ENCODE measurements around the gene LIMS4.
A peak's percentile ranks its signal among the peaks of the same experiment; 100 is the strongest.
"Not testable (repeated sequence)": the region's sequence is repeated elsewhere in the genome, so short reads cannot be mapped to it uniquely, and the experiment has no call there.

Gene LIMS4

GRCh38 chr2:110407142-110407541 is 65.5 kb downstream of the LIMS4 start:
- not testable (repeated sequence) for H3K9me3 ChIP-seq (ENCODE audit: insufficient read depth, low read length, severe bottlenecking); H3K27ac ChIP-seq (ENCODE audit: low read length); H3K4me1 ChIP-seq (ENCODE audit: insufficient read depth, low read length); H3K9ac ChIP-seq (ENCODE audit: low read depth, low read length); DNase-seq; H2AFZ ChIP-seq (ENCODE audit: low read depth, low read length); H3K36me3 ChIP-seq (ENCODE audit: insufficient read depth, low read length); H3K4me2 ChIP-seq (ENCODE audit: insufficient read depth, low read length); H3K27me3 ChIP-seq (ENCODE audit: insufficient read depth, low read length, poor library complexity); H4K20me1 ChIP-seq (ENCODE audit: insufficient read depth, low read length); H3K79me2 ChIP-seq (ENCODE audit: insufficient read depth, low read length); ATAC-seq (ENCODE audit: insufficient read depth, low read depth); H3K4me3 ChIP-seq (ENCODE audit: low read depth in 1 of 2, low read length in 2 of 2)

- not testable (repeated sequence) for H2AFZ ChIP-seq (ENCODE audit: low read depth, low read length); H3K27me3 ChIP-seq (ENCODE audit: insufficient read depth, low read length, poor library complexity); H4K20me1 ChIP-seq (ENCODE audit: insufficient read depth, low read length); H3K27ac ChIP-seq (ENCODE audit: low read length); H3K36me3 ChIP-seq (ENCODE audit: insufficient read depth, low read length); DNase-seq; H3K4me3 ChIP-seq (ENCODE audit: low read depth in 1 of 2, low read length in 2 of 2); H3K9me3 ChIP-seq (ENCODE audit: insufficient read depth, low read length, severe bottlenecking); H3K4me2 ChIP-seq (ENCODE audit: insufficient read depth, low read length); H3K79me2 ChIP-seq (ENCODE audit: insufficient read depth, low read length); H3K4me1 ChIP-seq (ENCODE audit: insufficient read depth, low read length); H3K9ac ChIP-seq (ENCODE audit: low read depth, low read length); ATAC-seq (ENCODE audit: insufficient read depth, low read depth)
These were observed 67.6 kb downstream of the LIMS4 start for GRCh38 chr2:110404988-110405387.

GRCh38 chr2:110404246-110404645 is 68.4 kb downstream of the LIMS4 start:
- not testable (repeated sequence) for H3K79me2 ChIP-seq (ENCODE audit: insufficient read depth, low read length); H3K4me2 ChIP-seq (ENCODE audit: insufficient read depth, low read length); H3K4me3 ChIP-seq (ENCODE audit: low read depth in 1 of 2, low read length in 2 of 2); H3K9me3 ChIP-seq (ENCODE audit: insufficient read depth, low read length, severe bottlenecking); H3K36me3 ChIP-seq (ENCODE audit: insufficient read depth, low read length); H3K27me3 ChIP-seq (ENCODE audit: insufficient read depth, low read length, poor library complexity); H3K9ac ChIP-seq (ENCODE audit: low read depth, low read length); H4K20me1 ChIP-seq (ENCODE audit: insufficient read depth, low read length); ATAC-seq (ENCODE audit: insufficient read depth, low read depth); H3K27ac ChIP-seq (ENCODE audit: low read length); DNase-seq; H2AFZ ChIP-seq (ENCODE audit: low read depth, low read length); H3K4me1 ChIP-seq (ENCODE audit: insufficient read depth, low read length)

- H3K36me3 ChIP-seq (ENCODE audit: insufficient read depth, low read length); H4K20me1 ChIP-seq (ENCODE audit: insufficient read depth, low read length); H3K9ac ChIP-seq (ENCODE audit: low read depth, low read length); H3K27me3 ChIP-seq (ENCODE audit: insufficient read depth, low read length, poor library complexity); H3K79me2 ChIP-seq (ENCODE audit: insufficient read depth, low read length); H3K4me1 ChIP-seq (ENCODE audit: insufficient read depth, low read length); H3K9me3 ChIP-seq (ENCODE audit: insufficient read depth, low read length, severe bottlenecking); H2AFZ ChIP-seq (ENCODE audit: low read depth, low read length); H3K4me3 ChIP-seq (ENCODE audit: low read depth in 1 of 2, low read length in 2 of 2); H3K4me2 ChIP-seq (ENCODE audit: insufficient read depth, low read length); DNase-seq; H3K27ac ChIP-seq (ENCODE audit: low read length): not testable (repeated sequence)
- ATAC-seq (ENCODE audit: insufficient read depth, low read depth) = peak; percentile 62; the same call in 2 of the 3 replicates
These were observed 71.5 kb downstream of the LIMS4 start for GRCh38 chr2:110401001-110401618.

- H3K9ac ChIP-seq (ENCODE audit: low read depth, low read length); H3K27me3 ChIP-seq (ENCODE audit: insufficient read depth, low read length, poor library complexity); H3K79me2 ChIP-seq (ENCODE audit: insufficient read depth, low read length); H3K27ac ChIP-seq (ENCODE audit: low read length); H2AFZ ChIP-seq (ENCODE audit: low read depth, low read length); H3K36me3 ChIP-seq (ENCODE audit: insufficient read depth, low read length); H3K4me3 ChIP-seq (ENCODE audit: low read depth in 1 of 2, low read length in 2 of 2); H3K9me3 ChIP-seq (ENCODE audit: insufficient read depth, low read length, severe bottlenecking); H4K20me1 ChIP-seq (ENCODE audit: insufficient read depth, low read length); DNase-seq; ATAC-seq (ENCODE audit: insufficient read depth, low read depth); H3K4me1 ChIP-seq (ENCODE audit: insufficient read depth, low read length); H3K4me2 ChIP-seq (ENCODE audit: insufficient read depth, low read length): not testable (repeated sequence)
These were observed 73.2 kb downstream of the LIMS4 start for GRCh38 chr2:110399378-110399777.

- not testable (repeated sequence) for H3K4me1 ChIP-seq (ENCODE audit: insufficient read depth, low read length); H2AFZ ChIP-seq (ENCODE audit: low read depth, low read length); H3K27ac ChIP-seq (ENCODE audit: low read length); H3K4me2 ChIP-seq (ENCODE audit: insufficient read depth, low read length); H3K79me2 ChIP-seq (ENCODE audit: insufficient read depth, low read length); H3K9me3 ChIP-seq (ENCODE audit: insufficient read depth, low read length, severe bottlenecking); H3K4me3 ChIP-seq (ENCODE audit: low read depth in 1 of 2, low read length in 2 of 2); DNase-seq; H3K36me3 ChIP-seq (ENCODE audit: insufficient read depth, low read length); H3K9ac ChIP-seq (ENCODE audit: low read depth, low read length); ATAC-seq (ENCODE audit: insufficient read depth, low read depth); H3K27me3 ChIP-seq (ENCODE audit: insufficient read depth, low read length, poor library complexity); H4K20me1 ChIP-seq (ENCODE audit: insufficient read depth, low read length)
These were observed 76.6 kb downstream of the LIMS4 start for GRCh38 chr2:110395990-110396389.
